NT2/D1 (cell line): Measurements from ENCODE around the gene TBPL1.

ENCODE experiments used
- SUZ12 ChIP-seq: IDR thresholded peaks from 2 replicates; pipeline ENCODE4 v1.6.1; 2011; ENCODE audit not compliant: insufficient read length, insufficient read depth; ENCODE audit errors: extremely low read depth
- YY1 ChIP-seq: IDR thresholded peaks from 2 replicates; pipeline ENCODE4 v1.6.1; 2011; ENCODE audit not compliant: insufficient read length, insufficient read depth
- ZNF274 ChIP-seq: IDR thresholded peaks from 2 replicates; pipeline ENCODE4 v1.6.1; 2011; ENCODE audit warnings: mild to moderate bottlenecking, low read depth, low read length

GRCh38 chr6:133973109-133973971, 20.3 kb downstream of the TBPL1 start:
- no peak for TF ChIP-seq SUZ12
- TF ChIP-seq ZNF274 = no peak
- TF ChIP-seq YY1 = no peak
